HCT116 (cell line): ENCODE results near the gene CYSTM1. TPM values are rescaled to one million over a fixed set of nuclear protein-coding genes. Genes with fewer than 3 reads are reported as not detected.

Experiments
- ATAC-seq: fragments of 200-7000 bp; cut with Tn5 transposase; 2 replicates; pipeline ENCODE4 v1.9.1; 2020; ENCODE audit warnings: mild to moderate bottlenecking, moderate library complexity
- BruUV-seq: library from RNA; stranded (reverse); fragments of 400-500 nt; replicated peaks from 2 replicates; lab custom pipeline; 2021; lab: Mats Ljungman, UMichigan
- CTCF ChIA-PET: fragments of 300-600 bp; sonication (Branson Sonifier 250); formaldehyde crosslinking; loops from one replicate; lab custom pipeline; 2021; ENCODE audit warnings: antibody characterized with exemption; lab: Charles Lee
- POLR2A ChIA-PET: fragments of 300-600, 350-600 bp; sonication (Branson Sonifier 250); formaldehyde crosslinking; loops from one replicate; lab custom pipeline; 2021; ENCODE audit warnings: antibody characterized with exemption; lab: Charles Lee
- RAD21 ChIA-PET, 2 experiments: fragments of 300-600 bp; sonication (Branson Sonifier 250); formaldehyde crosslinking; loops; one replicate each; lab custom pipeline; 2023; ENCODE audit warnings: low total read pairs in 2 of 2; ENCODE audit not compliant: uncharacterized antibody in 2 of 2, unreplicated experiment in 2 of 2, low non-redundant PET in 1 of 2; lab: Charles Lee
- DNase-seq: peaks from one replicate; pipeline ENCODE4 v3.0.0-alpha.2; 2010; ENCODE audit warnings: low read depth, low spot score
- H2AFZ ChIP-seq: fragments of 200-600 bp; shearing (Covaris generic), sonication (generic); 2 replicates; pipeline ENCODE4 v1.6.1; 2017; ENCODE audit warnings: low read depth, mixed run types, mixed read lengths, antibody characterized with exemption, low read length; ENCODE audit not compliant: poor library complexity, severe bottlenecking
- H3K27ac ChIP-seq: 2 replicates; pipeline ENCODE4 v1.5.1; 2012; ENCODE audit warnings: low read depth, low read length
- H3K27me3 ChIP-seq: fragments of 200-600 bp; sonication (generic); 2 replicates; pipeline ENCODE4 v1.6.1; 2016; ENCODE audit warnings: mixed run types, low read length, mixed read lengths; ENCODE audit not compliant: insufficient read depth
- H3K36me3 ChIP-seq, 2 experiments: fragments of 200-500 bp in 1 of 2; fragments of 200-600 bp in 1 of 2; sonication (Bioruptor generic) in 1 of 2; sonication (generic) in 1 of 2; 2 replicates each; pipeline versions ENCODE4 v1.5.1 to v1.6.1; 2014 to 2016; ENCODE audit warnings: low read length in 2 of 2, inconsistent platforms in 1 of 2, mixed read lengths in 1 of 2, mixed run types in 1 of 2; ENCODE audit not compliant: insufficient read depth in 2 of 2, control insufficient read depth in 1 of 2
- H3K4me1 ChIP-seq, 2 experiments: fragments of 200-600 bp in 1 of 2; sonication (generic) in 1 of 2; 2 replicates each; pipeline versions ENCODE4 v1.5.1 to v1.6.1; 2012 to 2017; ENCODE audit warnings: low read length in 2 of 2, inconsistent platforms in 1 of 2, mild to moderate bottlenecking in 1 of 2, mixed read lengths in 1 of 2, mixed run types in 1 of 2, moderate library complexity in 1 of 2; ENCODE audit not compliant: insufficient read depth in 2 of 2, control insufficient read depth in 1 of 2
- H3K4me2 ChIP-seq: fragments of 200-600 bp; sonication (generic); 2 replicates; pipeline ENCODE4 v1.6.1; 2017; ENCODE audit warnings: mixed run types, low read length, mixed read lengths
- H3K4me3 ChIP-seq, 2 experiments: fragments of 200-600 bp in 1 of 2; sonication (generic) in 1 of 2; replicated peaks in 1 of 2; 2 replicates each; pipeline ENCODE4 v1.5.1; 2011 to 2016; ENCODE audit warnings: low read length in 2 of 2, control low read depth in 1 of 2, low read depth in 1 of 2, mild to moderate bottlenecking in 1 of 2, mixed read lengths in 1 of 2, mixed run types in 1 of 2
- H3K79me2 ChIP-seq: fragments of 200-600 bp; sonication (generic); 2 replicates; pipeline ENCODE4 v1.6.1; 2017; ENCODE audit warnings: mild to moderate bottlenecking, mixed run types, low read length, moderate library complexity, mixed read lengths; ENCODE audit not compliant: insufficient read depth
- H3K9ac ChIP-seq: fragments of 200-600 bp; sonication (generic); 2 replicates; pipeline ENCODE4 v1.6.1; 2016; ENCODE audit warnings: low read length, mixed read lengths
- H3K9me2 ChIP-seq: fragments of 200-600 bp; sonication (generic), shearing (Covaris generic); 2 replicates; pipeline ENCODE4 v1.6.1; 2017; ENCODE audit warnings: mixed run types, mild to moderate bottlenecking, moderate library complexity; ENCODE audit not compliant: insufficient read depth
- H3K9me3 ChIP-seq, 2 experiments: fragments of 200-500 bp in 1 of 2; fragments of 200-600 bp in 1 of 2; sonication (Bioruptor generic) in 1 of 2; sonication (generic) in 1 of 2; 2 replicates each; pipeline ENCODE4 v1.6.1; 2014 to 2017; ENCODE audit warnings: low read length in 2 of 2, mixed read lengths in 2 of 2, inconsistent platforms in 1 of 2, low read depth in 1 of 2, mild to moderate bottlenecking in 1 of 2, mixed run types in 1 of 2, moderate library complexity in 1 of 2; ENCODE audit not compliant: control insufficient read depth in 1 of 2, insufficient read depth in 1 of 2
- H4K20me1 ChIP-seq: fragments of 200-600 bp; sonication (generic), shearing (Covaris generic); 2 replicates; pipeline ENCODE4 v1.6.1; 2017; ENCODE audit warnings: mixed run types, mild to moderate bottlenecking, moderate library complexity; ENCODE audit not compliant: insufficient read depth
- ATF3 ChIP-seq: IDR thresholded peaks from 2 replicates; pipeline ENCODE4 v1.6.1; 2012
- CBX3 ChIP-seq: IDR thresholded peaks from 2 replicates; pipeline ENCODE4 v1.6.1; 2012; ENCODE audit warnings: low read depth
- CEBPB ChIP-seq: IDR thresholded peaks from 2 replicates; pipeline ENCODE4 v1.6.1; 2012; ENCODE audit warnings: low read depth
- CTCF ChIP-seq, 3 experiments: fragments of 200-600 bp in 1 of 3; sonication (generic) in 1 of 3; IDR thresholded peaks in 2 of 3; conservative IDR thresholded peaks in 1 of 3; 2 replicates each; pipeline ENCODE4 v1.5.1; 2012 to 2017; ENCODE audit warnings: low read depth in 2 of 3, low read length in 2 of 3, antibody characterized with exemption in 1 of 3, borderline replicate concordance in 1 of 3, control low read depth in 1 of 3, mild to moderate bottlenecking in 1 of 3, mixed read lengths in 1 of 3, mixed run types in 1 of 3, moderate library complexity in 1 of 3; ENCODE audit not compliant: insufficient read depth in 1 of 3
- ELF1 ChIP-seq: IDR thresholded peaks from 2 replicates; pipeline ENCODE4 v1.6.1; 2012; ENCODE audit warnings: low read depth, borderline replicate concordance
- EZH2 ChIP-seq: fragments of 200-600 bp; sonication (generic); IDR thresholded peaks from 2 replicates; pipeline ENCODE4 v1.6.1; 2017; ENCODE audit warnings: antibody characterized with exemption, mixed run types
- EZH2phosphoT487 ChIP-seq: fragments of 200-600 bp; IDR thresholded peaks from 2 replicates; pipeline ENCODE4 v1.6.1; 2018; ENCODE audit warnings: antibody characterized with exemption, borderline replicate concordance
- FOSL1 ChIP-seq: IDR thresholded peaks from 2 replicates; pipeline ENCODE4 v1.6.1; 2012; ENCODE audit warnings: low read depth
- JUND ChIP-seq: IDR thresholded peaks from 2 replicates; pipeline ENCODE4 v1.6.1; 2012
- MAX ChIP-seq: IDR thresholded peaks from 2 replicates; pipeline ENCODE4 v1.6.1; 2012
- POLR2A ChIP-seq: IDR thresholded peaks from 2 replicates; pipeline ENCODE4 v1.7.0; 2011; ENCODE audit warnings: borderline replicate concordance; ENCODE audit not compliant: insufficient read depth, insufficient read length; ENCODE audit errors: extremely low read depth
- POLR2AphosphoS5 ChIP-seq: IDR thresholded peaks from 2 replicates; pipeline ENCODE4 v1.6.1; 2011; ENCODE audit warnings: mild to moderate bottlenecking, low read depth, low read length, moderate library complexity
- RAD21 ChIP-seq: IDR thresholded peaks from 2 replicates; pipeline ENCODE4 v1.6.1; 2012; ENCODE audit warnings: low read depth, mild to moderate bottlenecking
- REST ChIP-seq: IDR thresholded peaks from 2 replicates; pipeline ENCODE4 v1.6.1; 2012; ENCODE audit warnings: low read depth
- SIN3A ChIP-seq: IDR thresholded peaks from 2 replicates; pipeline ENCODE4 v1.6.1; 2012; ENCODE audit warnings: low read depth
- SP1 ChIP-seq: IDR thresholded peaks from 2 replicates; pipeline ENCODE4 v1.6.1; 2012; ENCODE audit warnings: low read depth
- TCF7L2 ChIP-seq: IDR thresholded peaks from 2 replicates; pipeline ENCODE4 v1.7.0; 2011; ENCODE audit warnings: borderline replicate concordance, inconsistent platforms; ENCODE audit not compliant: insufficient read depth, insufficient read length; ENCODE audit errors: extremely low read depth
- ZBTB33 ChIP-seq: IDR thresholded peaks from 2 replicates; pipeline ENCODE4 v1.6.1; 2011; ENCODE audit warnings: mild to moderate bottlenecking, low read length, moderate library complexity; ENCODE audit not compliant: insufficient replicate concordance; ENCODE audit errors: extremely low read depth
- ZFX ChIP-seq: fragments of 450-650 bp; IDR thresholded peaks from 2 replicates; pipeline ENCODE4 v1.6.1; 2017
- ZNF274 ChIP-seq: fragments of 200-500 bp; sonication (Bioruptor generic); IDR thresholded peaks from 2 replicates; pipeline ENCODE4 v1.6.1; 2014; ENCODE audit warnings: mild to moderate bottlenecking, low read depth, low read length, inconsistent platforms
- intact Hi-C: fragments of 100-400 bp; cut with micrococcal nuclease; formaldehyde crosslinking; loops from 2 replicates; pipeline ENCODE4 v1.10.0; 2022
- total RNA-seq: library from RNA; stranded (reverse); gene quantifications from one replicate; pipeline ENCODE4 v1.2.1, GENCODE V29; 2021; ENCODE audit not compliant: unreplicated experiment

Gene CYSTM1
- total RNA-seq, 1 experiment from 2014 or later = 56.0 TPM

GRCh38 chr5:140222416-140222815, 47.4 kb downstream of the CYSTM1 start:
- intact Hi-C loops = loop anchor here (10.0 kb wide), 1 partner anchor 148 kb away; no protein-coding TSS in a partner anchor
- peak overlapping the region in 1 of 2 experiments; percentile 45; a peak in 2 of 4 replicates for H3K4me3 ChIP-seq

More at GRCh38 chr5:140222416-140222815, 47.4 kb downstream of the CYSTM1 start:
- CTCF ChIA-PET = interaction anchor here (0.6 to 2.7 kb wide), 3 partner anchors 9 to 17 kb away, joined by 3 to 17 read pairs (median 3); no protein-coding TSS in a partner anchor
- TF ChIP-seq ZNF274 (no peak), MAX (no peak), REST (no peak), CBX3 (no peak), ZFX (no peak), JUND (no peak), RAD21 (no peak), CEBPB (no peak), CTCF (IDR thresholded peaks at IDR 0.05 in 2 of 3, conservative IDR thresholded peaks at IDR 0.05 in 1 of 3; ENCODE audit: borderline replicate concordance in 1 of 3, insufficient read depth in 1 of 3, low read depth in 2 of 3, low read length in 2 of 3) (no peak), POLR2A (no peak), POLR2AphosphoS5 (no peak), SIN3A (no peak), SP1 (no peak), ZBTB33 (no peak), TCF7L2 (no peak), FOSL1 (no peak), EZH2phosphoT487 (no peak), EZH2 (no peak), ATF3 (no peak), ELF1 (no peak)
- TF ChIP-seq, all 23 proteins: peak for 0
- Histone ChIP-seq H3K36me3 (no peaks in the 10 kb centered on the region), H3K9me2 (no peaks in the 10 kb centered on the region), H3K79me2 (peaks cover 11% of the 10 kb centered on the region; the same call in 1 of the 2 replicates), H3K9me3 (no peaks in the 10 kb centered on the region), H3K4me1 (peaks cover 62 to 77% of the 10 kb centered on the region in 2 experiments), H3K4me2 (peak overlapping the region; percentile 73), H3K27ac (peak overlapping the region; percentile 87), H3K27me3 (no peaks in the 10 kb centered on the region), H2AFZ (no peak overlapping the region), H4K20me1 (no peaks in the 10 kb centered on the region), H3K9ac (peak overlapping the region; percentile 43)
- ATAC-seq (no peak), DNase-seq (no peak)
- no TSS peak for BruUV-seq
- ChIA-PET RAD21 (interaction anchor here in 1 of 2 experiments (0.7 kb wide), 1 partner anchor 39 kb away, joined by 3 read pairs; no protein-coding TSS in a partner anchor), POLR2A (no interaction called here)
